OCI-LY3 (cell line): ENCODE data around the gene CELA3B.

Source experiments
- H2AFZ ChIP-seq: fragments of 200-600, 300-600 bp; shearing (Covaris generic); 2 replicates; pipeline ENCODE4 v1.6.0; 2014; ENCODE audit warnings: antibody characterized with exemption, low read depth, low read length
- H3K27ac ChIP-seq: fragments of 200-600, 300-600 bp; sonication (generic); 2 replicates; pipeline ENCODE4 v1.5.1; 2014; ENCODE audit warnings: mild to moderate bottlenecking, low read length, moderate library complexity, mixed read lengths
- H3K27me3 ChIP-seq: fragments of 200-600, 300-600 bp; sonication (generic); 2 replicates; pipeline ENCODE4 v1.6.1; 2014; ENCODE audit warnings: low read depth, low read length, mixed read lengths
- H3K36me3 ChIP-seq: fragments of 200-600, 300-600 bp; sonication (generic); replicated peaks from 2 replicates; pipeline ENCODE3; 2014; ENCODE audit warnings: low read depth, low read length, mixed read lengths
- H3K4me1 ChIP-seq: fragments of 300-600, 200-600 bp; sonication (generic); 2 replicates; pipeline ENCODE4 v1.6.1; 2014; ENCODE audit warnings: low read length, mixed read lengths
- H3K4me2 ChIP-seq: fragments of 200-600, 300-600 bp; sonication (generic); 2 replicates; pipeline ENCODE4 v1.6.1; 2014; ENCODE audit warnings: low read length, mixed read lengths
- H3K4me3 ChIP-seq: fragments of 300-600, 200-600 bp; sonication (generic); 2 replicates; pipeline ENCODE4 v1.5.1; 2014; ENCODE audit warnings: antibody characterized with exemption, mild to moderate bottlenecking, low read length, moderate library complexity
- H3K79me2 ChIP-seq: fragments of 300-600, 200-600 bp; shearing (Covaris generic); 2 replicates; pipeline ENCODE4 v1.6.1; 2014; ENCODE audit warnings: mild to moderate bottlenecking, low read length, mixed read lengths
- H3K9ac ChIP-seq: fragments of 300-600, 200-600 bp; shearing (Covaris generic); 2 replicates; pipeline ENCODE4 v1.6.0; 2014; ENCODE audit warnings: mild to moderate bottlenecking, low read length, moderate library complexity
- H3K9me3 ChIP-seq: fragments of 200-600, 300-600 bp; shearing (Covaris generic); 2 replicates; pipeline ENCODE4 v1.6.1; 2014; ENCODE audit warnings: low read length, mixed read lengths; ENCODE audit not compliant: insufficient read depth
- H4K20me1 ChIP-seq: fragments of 200-600, 300-600 bp; sonication (generic); 2 replicates; pipeline ENCODE4 v1.6.1; 2016; ENCODE audit warnings: low read length, mixed read lengths; ENCODE audit not compliant: insufficient read depth
- CTCF ChIP-seq: fragments of 200-600, 300-600 bp; sonication (generic); IDR thresholded peaks from 2 replicates; pipeline ENCODE4 v1.5.1; 2014; ENCODE audit warnings: antibody characterized with exemption, low read length, low read depth
- EZH2phosphoT487 ChIP-seq: fragments of 200-600 bp; shearing (Covaris generic); IDR thresholded peaks from 2 replicates; pipeline ENCODE4 v1.6.1; 2018; ENCODE audit warnings: antibody characterized with exemption, mixed run types, low read depth

CELA3B gene

GRCh38 chr1:21937372-21938121 is 39.3 kb upstream of the CELA3B start:
- Histone ChIP-seq H3K27me3 (no peaks in the 10 kb centered on the region), H3K9me3 (no peaks in the 10 kb centered on the region), H3K4me2 (no peak overlapping the region), H4K20me1 (no peaks in the 10 kb centered on the region), H3K79me2 (no peaks in the 10 kb centered on the region), H2AFZ (no peak overlapping the region), H3K36me3 (no peaks in the 10 kb centered on the region), H3K4me3 (no peak overlapping the region), H3K9ac (no peak overlapping the region), H3K4me1 (no peaks in the 10 kb centered on the region), H3K27ac (no peak overlapping the region)
- TF ChIP-seq CTCF (no peak), EZH2phosphoT487 (no peak)

DNA sequence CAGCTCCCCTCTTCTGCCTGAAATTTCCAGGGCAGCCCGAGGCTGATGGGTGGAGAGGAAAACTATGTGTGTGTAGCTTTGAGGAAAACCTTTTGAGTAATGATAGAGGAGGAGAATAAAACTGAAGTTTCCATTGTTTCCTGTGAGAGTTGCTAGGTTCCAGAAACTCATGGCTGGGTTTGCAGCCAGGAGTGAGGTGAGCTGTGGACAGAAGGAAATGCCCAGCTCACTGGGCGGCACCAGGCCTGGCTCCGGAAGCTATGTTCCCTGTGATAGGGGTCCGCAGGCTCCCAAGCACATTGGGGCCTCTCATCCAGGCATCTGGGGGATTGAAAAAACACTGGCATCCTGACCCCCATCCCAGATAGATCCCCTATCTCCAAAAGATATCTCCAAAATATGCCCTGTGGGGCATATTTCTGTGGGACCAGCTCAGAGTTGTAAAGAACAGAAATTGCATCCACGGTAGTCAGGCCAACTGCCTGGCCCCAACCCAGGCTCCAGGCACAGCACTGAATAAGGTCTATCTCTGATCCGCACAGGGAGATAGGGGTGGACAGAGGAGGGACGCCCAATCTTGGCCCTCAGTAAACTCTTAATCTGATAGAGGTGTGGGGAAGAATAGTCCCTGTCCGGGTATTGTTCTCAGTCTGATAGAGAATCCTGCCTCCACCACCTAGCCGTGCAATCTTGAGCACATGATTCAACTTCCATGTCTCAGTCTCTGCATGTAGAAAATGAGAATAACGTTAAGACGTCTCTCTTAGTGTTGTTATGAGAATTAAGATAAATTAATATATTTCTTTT is 37.9 kb upstream of the CELA3B start:
- Histone ChIP-seq H3K4me3 (no peak overlapping the region), H2AFZ (no peak overlapping the region), H3K79me2 (no peaks in the 10 kb centered on the region), H3K4me2 (no peak overlapping the region), H3K9ac (no peak overlapping the region), H3K27me3 (no peaks in the 10 kb centered on the region), H3K36me3 (no peaks in the 10 kb centered on the region), H3K4me1 (no peaks in the 10 kb centered on the region), H3K9me3 (no peaks in the 10 kb centered on the region), H3K27ac (no peak overlapping the region), H4K20me1 (no peaks in the 10 kb centered on the region)
- TF ChIP-seq EZH2phosphoT487 (no peak), CTCF (no peak)

GRCh38 chr1:21939650-21940374 is 37.0 kb upstream of the CELA3B start:
- H4K20me1 ChIP-seq: no peaks in the 10 kb centered on the region
- no peaks in the 10 kb centered on the region for H3K9me3 ChIP-seq
- no peaks in the 10 kb centered on the region for H3K27me3 ChIP-seq
- no peak overlapping the region for H3K4me2 ChIP-seq
- no peaks in the 10 kb centered on the region for H3K79me2 ChIP-seq
- H3K4me1 ChIP-seq: no peaks in the 10 kb centered on the region
- TF ChIP-seq EZH2phosphoT487: no peak
- TF ChIP-seq CTCF: no peak
- no peak overlapping the region for H3K27ac ChIP-seq
- no peak overlapping the region for H3K4me3 ChIP-seq
- H3K36me3 ChIP-seq: no peaks in the 10 kb centered on the region
- H3K9ac ChIP-seq: no peak overlapping the region
- no peak overlapping the region for H2AFZ ChIP-seq

DNA sequence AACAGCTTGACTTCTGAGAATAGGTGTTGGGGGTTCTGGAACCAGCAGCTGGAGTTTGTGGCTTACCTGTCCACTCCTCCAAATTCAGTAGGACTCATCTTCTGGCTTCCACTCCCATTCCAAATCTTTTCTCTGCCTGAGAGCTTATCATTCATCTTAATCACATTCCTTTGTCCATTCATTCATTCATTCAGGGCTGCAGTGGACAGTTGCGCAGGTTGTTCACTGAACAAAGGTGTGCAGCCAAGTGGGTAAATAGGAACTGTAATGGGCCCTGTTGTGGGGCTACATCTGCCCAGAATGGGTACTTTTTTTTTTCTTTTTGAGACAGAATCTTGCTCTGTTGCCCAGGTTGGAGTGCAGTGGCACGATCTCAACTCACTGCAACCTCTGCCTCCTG is 36.3 kb upstream of the CELA3B start:
- Histone ChIP-seq H3K4me3 (no peak overlapping the region), H3K4me2 (no peak overlapping the region), H3K9me3 (no peaks in the 10 kb centered on the region), H3K4me1 (no peaks in the 10 kb centered on the region), H3K79me2 (no peaks in the 10 kb centered on the region), H3K27ac (no peak overlapping the region), H3K36me3 (no peaks in the 10 kb centered on the region), H2AFZ (no peak overlapping the region), H3K27me3 (no peaks in the 10 kb centered on the region), H4K20me1 (no peaks in the 10 kb centered on the region), H3K9ac (no peak overlapping the region)
- TF ChIP-seq EZH2phosphoT487: no peak
- TF ChIP-seq CTCF: no peak
